Measurements from ENCODE around the gene PAM.

Gene PAM

GRCh38 chr5:102845041-102845440, 89.9 kb downstream of the PAM start:
- H3K27me3 ChIP-seq (ENCODE audit: insufficient read depth, insufficient read length): no peaks in the 10 kb centered on the region
- H3K4me1 ChIP-seq (ENCODE audit: insufficient read depth, insufficient read length): no peaks in the 10 kb centered on the region
- H3K36me3 ChIP-seq (ENCODE audit: insufficient read depth, insufficient read length, low read length): no peaks in the 10 kb centered on the region
- H3K9ac ChIP-seq (ENCODE audit: insufficient read length, low read depth): no peak overlapping the region
- TF ChIP-seq YY1 (IDR thresholded peaks at IDR 0.05; ENCODE audit: insufficient read depth, insufficient read length) (no peak), SUZ12 (IDR thresholded peaks at IDR 0.05; ENCODE audit: extremely low read depth, insufficient read depth, insufficient read length) (no peak), ZNF274 (IDR thresholded peaks at IDR 0.05; ENCODE audit: low read depth, low read length) (no peak)
- no peak for DNase-seq (ENCODE audit: low read depth, low spot score)
- no peaks in the 10 kb centered on the region for H3K9me3 ChIP-seq (ENCODE audit: insufficient read depth, low read length)
- no peak overlapping the region for H3K4me3 ChIP-seq (ENCODE audit: insufficient read length, low read depth)

GRCh38 chr5:102850503-102850902, 95.4 kb downstream of the PAM start:
- no peak overlapping the region for H3K4me3 ChIP-seq (ENCODE audit: insufficient read length, low read depth)
- H3K9me3 ChIP-seq (ENCODE audit: insufficient read depth, low read length): no peaks in the 10 kb centered on the region
- H3K4me1 ChIP-seq (ENCODE audit: insufficient read depth, insufficient read length): no peaks in the 10 kb centered on the region
- no peaks in the 10 kb centered on the region for H3K36me3 ChIP-seq (ENCODE audit: insufficient read depth, insufficient read length, low read length)
- DNase-seq (ENCODE audit: low read depth, low spot score): no peak
- H3K27me3 ChIP-seq (ENCODE audit: insufficient read depth, insufficient read length): no peaks in the 10 kb centered on the region
- no peak for TF ChIP-seq ZNF274 (IDR thresholded peaks at IDR 0.05; ENCODE audit: low read depth, low read length)
- no peak for TF ChIP-seq SUZ12 (IDR thresholded peaks at IDR 0.05; ENCODE audit: extremely low read depth, insufficient read depth, insufficient read length)
- no peak for TF ChIP-seq YY1 (IDR thresholded peaks at IDR 0.05; ENCODE audit: insufficient read depth, insufficient read length)
- no peak overlapping the region for H3K9ac ChIP-seq (ENCODE audit: insufficient read length, low read depth)

- H3K36me3 ChIP-seq (ENCODE audit: insufficient read depth, insufficient read length, low read length): no peaks in the 10 kb centered on the region
- DNase-seq (ENCODE audit: low read depth, low spot score): no peak
- no peak for TF ChIP-seq YY1 (IDR thresholded peaks at IDR 0.05; ENCODE audit: insufficient read depth, insufficient read length)
- TF ChIP-seq ZNF274 (IDR thresholded peaks at IDR 0.05; ENCODE audit: low read depth, low read length): no peak
- TF ChIP-seq SUZ12 (IDR thresholded peaks at IDR 0.05; ENCODE audit: extremely low read depth, insufficient read depth, insufficient read length): no peak
- H3K9me3 ChIP-seq (ENCODE audit: insufficient read depth, low read length): no peaks in the 10 kb centered on the region
- H3K9ac ChIP-seq (ENCODE audit: insufficient read length, low read depth): no peak overlapping the region
- H3K27me3 ChIP-seq (ENCODE audit: insufficient read depth, insufficient read length): no peaks in the 10 kb centered on the region
- no peak overlapping the region for H3K4me3 ChIP-seq (ENCODE audit: insufficient read length, low read depth)
- no peaks in the 10 kb centered on the region for H3K4me1 ChIP-seq (ENCODE audit: insufficient read depth, insufficient read length)
Observed at GRCh38 chr5:102853680-102854079, 98.6 kb downstream of the PAM start.

GRCh38 chr5:102855681-102856388, 100.7 kb downstream of the PAM start:
- TF ChIP-seq ZNF274 (IDR thresholded peaks at IDR 0.05; ENCODE audit: low read depth, low read length) (no peak), YY1 (IDR thresholded peaks at IDR 0.05; ENCODE audit: insufficient read depth, insufficient read length) (no peak), SUZ12 (IDR thresholded peaks at IDR 0.05; ENCODE audit: extremely low read depth, insufficient read depth, insufficient read length) (no peak)
- H3K27me3 ChIP-seq (ENCODE audit: insufficient read depth, insufficient read length): no peaks in the 10 kb centered on the region
- H3K4me3 ChIP-seq (ENCODE audit: insufficient read length, low read depth): no peak overlapping the region
- no peaks in the 10 kb centered on the region for H3K36me3 ChIP-seq (ENCODE audit: insufficient read depth, insufficient read length, low read length)
- H3K4me1 ChIP-seq (ENCODE audit: insufficient read depth, insufficient read length): no peaks in the 10 kb centered on the region
- no peaks in the 10 kb centered on the region for H3K9me3 ChIP-seq (ENCODE audit: insufficient read depth, low read length)
- no peak for DNase-seq (ENCODE audit: low read depth, low spot score)
- no peak overlapping the region for H3K9ac ChIP-seq (ENCODE audit: insufficient read length, low read depth)

- Histone ChIP-seq H3K4me3 (ENCODE audit: insufficient read length, low read depth) (no peak overlapping the region), H3K4me1 (ENCODE audit: insufficient read depth, insufficient read length) (no peaks in the 10 kb centered on the region), H3K36me3 (ENCODE audit: insufficient read depth, insufficient read length, low read length) (no peaks in the 10 kb centered on the region), H3K9me3 (ENCODE audit: insufficient read depth, low read length) (no peaks in the 10 kb centered on the region), H3K27me3 (ENCODE audit: insufficient read depth, insufficient read length) (no peaks in the 10 kb centered on the region), H3K9ac (ENCODE audit: insufficient read length, low read depth) (no peak overlapping the region)
- DNase-seq (ENCODE audit: low read depth, low spot score): no peak
- no peak for TF ChIP-seq YY1 (IDR thresholded peaks at IDR 0.05; ENCODE audit: insufficient read depth, insufficient read length)
- TF ChIP-seq ZNF274 (IDR thresholded peaks at IDR 0.05; ENCODE audit: low read depth, low read length): no peak
- TF ChIP-seq SUZ12 (IDR thresholded peaks at IDR 0.05; ENCODE audit: extremely low read depth, insufficient read depth, insufficient read length): no peak
Observed at GRCh38 chr5:102856389-102856777, 101.3 kb downstream of the PAM start.

- H3K9me3 ChIP-seq (ENCODE audit: insufficient read depth, low read length): no peaks in the 10 kb centered on the region
- H3K36me3 ChIP-seq (ENCODE audit: insufficient read depth, insufficient read length, low read length): no peaks in the 10 kb centered on the region
- H3K9ac ChIP-seq (ENCODE audit: insufficient read length, low read depth): no peak overlapping the region
Observed at GRCh38 chr5:102857076-102857818, 102.1 kb downstream of the PAM start.

GRCh38 chr5:102858221-102858620, 103.1 kb downstream of the PAM start:
- no peak overlapping the region for H3K9ac ChIP-seq (ENCODE audit: insufficient read length, low read depth)
- no peak for DNase-seq (ENCODE audit: low read depth, low spot score)
- H3K4me3 ChIP-seq (ENCODE audit: insufficient read length, low read depth): no peak overlapping the region
- H3K9me3 ChIP-seq (ENCODE audit: insufficient read depth, low read length): no peaks in the 10 kb centered on the region
- TF ChIP-seq YY1 (IDR thresholded peaks at IDR 0.05; ENCODE audit: insufficient read depth, insufficient read length) (no peak), SUZ12 (IDR thresholded peaks at IDR 0.05; ENCODE audit: extremely low read depth, insufficient read depth, insufficient read length) (no peak), ZNF274 (IDR thresholded peaks at IDR 0.05; ENCODE audit: low read depth, low read length) (no peak)
- no peaks in the 10 kb centered on the region for H3K4me1 ChIP-seq (ENCODE audit: insufficient read depth, insufficient read length)
- no peaks in the 10 kb centered on the region for H3K36me3 ChIP-seq (ENCODE audit: insufficient read depth, insufficient read length, low read length)
- H3K27me3 ChIP-seq (ENCODE audit: insufficient read depth, insufficient read length): no peaks in the 10 kb centered on the region

More at GRCh38 chr5:102857076-102857818, 102.1 kb downstream of the PAM start:
- Histone ChIP-seq H3K4me1 (ENCODE audit: insufficient read depth, insufficient read length) (no peaks in the 10 kb centered on the region), H3K4me3 (ENCODE audit: insufficient read length, low read depth) (no peak overlapping the region), H3K27me3 (ENCODE audit: insufficient read depth, insufficient read length) (no peaks in the 10 kb centered on the region)
- TF ChIP-seq SUZ12 (IDR thresholded peaks at IDR 0.05; ENCODE audit: extremely low read depth, insufficient read depth, insufficient read length) (no peak), YY1 (IDR thresholded peaks at IDR 0.05; ENCODE audit: insufficient read depth, insufficient read length) (no peak), ZNF274 (IDR thresholded peaks at IDR 0.05; ENCODE audit: low read depth, low read length) (no peak)
- DNase-seq (ENCODE audit: low read depth, low spot score): no peak
